ENCODE measurements around the gene CEP72. TPM values are rescaled to one million over a fixed set of nuclear protein-coding genes. Genes with fewer than 3 reads are reported as not detected.

Gene CEP72
- total RNA-seq, 1 experiment from 2014 or later = 24.8 TPM

GRCh38 chr5:593511-593910 is 18.6 kb upstream of the CEP72 start:
- H3K9me3 ChIP-seq (ENCODE audit: control insufficient read depth, low read depth, low read length) = no peaks in the 10 kb centered on the region
- no peaks in the 10 kb centered on the region for H3K4me1 ChIP-seq (ENCODE audit: insufficient read depth, low read length)
- no peaks in the 10 kb centered on the region; a peak in 1 of 7 replicates for H3K36me3 Mint-ChIP-seq (ENCODE audit: insufficient read depth in 1 of 3, low read depth in 3 of 3)
- no peak overlapping the region for H2BK20ac ChIP-seq (ENCODE audit: low read depth, low read length, poor library complexity, severe bottlenecking)
- H3K4me2 ChIP-seq (ENCODE audit: insufficient read depth, insufficient read length, low read length) = no peak overlapping the region
- H2BK12ac ChIP-seq (ENCODE audit: insufficient read length, low read depth, low read length) = no peak overlapping the region
- no CpG with 5 or more reads among the region's 8 CpGs for WGBS (ENCODE audit: extremely low coverage, insufficient read length, low lambda C conversion rate)
- H3K27ac ChIP-seq (ENCODE audit: insufficient read length, low read depth, low read length) = no peak overlapping the region
- no peaks in the 10 kb centered on the region for H4K20me1 ChIP-seq (ENCODE audit: control insufficient read depth, insufficient read depth, insufficient read length)
- H3T11ph ChIP-seq (ENCODE audit: low read length) = no peak overlapping the region
- H4K8ac ChIP-seq (replicated peaks; ENCODE audit: insufficient read length, low read depth, low read length) = no peak overlapping the region
- peaks cover 90% of the 10 kb centered on the region for H3K27me3 Mint-ChIP-seq (ENCODE audit: low read depth)
- H3K23ac ChIP-seq (ENCODE audit: insufficient read length, low read depth, low read length) = no peak overlapping the region
- H3K56ac ChIP-seq (ENCODE audit: insufficient read length, low read depth, low read length) = no peak overlapping the region
- H3K23me2 ChIP-seq (ENCODE audit: insufficient read length, low read depth, low read length, poor library complexity, severe bottlenecking) = no peaks in the 10 kb centered on the region
- H2AFZ ChIP-seq (ENCODE audit: low read length) = no peak overlapping the region
- no peaks in the 10 kb centered on the region for H3K79me2 ChIP-seq (ENCODE audit: insufficient read depth, low read length)
- no peaks in the 10 kb centered on the region for H3K79me1 ChIP-seq (ENCODE audit: insufficient read depth, low read depth, low read length, poor library complexity, severe bottlenecking)
- peaks cover 0 to 5% of the 10 kb centered on the region in 2 experiments; a peak in 1 of 5 replicates for H3K9me3 Mint-ChIP-seq
- no peak overlapping the region for H2BK15ac ChIP-seq (ENCODE audit: low read depth, low read length)
- peaks cover 9 to 12% of the 10 kb centered on the region in 2 experiments for H3K4me1 Mint-ChIP-seq
- TF ChIP-seq, protein P1, sequence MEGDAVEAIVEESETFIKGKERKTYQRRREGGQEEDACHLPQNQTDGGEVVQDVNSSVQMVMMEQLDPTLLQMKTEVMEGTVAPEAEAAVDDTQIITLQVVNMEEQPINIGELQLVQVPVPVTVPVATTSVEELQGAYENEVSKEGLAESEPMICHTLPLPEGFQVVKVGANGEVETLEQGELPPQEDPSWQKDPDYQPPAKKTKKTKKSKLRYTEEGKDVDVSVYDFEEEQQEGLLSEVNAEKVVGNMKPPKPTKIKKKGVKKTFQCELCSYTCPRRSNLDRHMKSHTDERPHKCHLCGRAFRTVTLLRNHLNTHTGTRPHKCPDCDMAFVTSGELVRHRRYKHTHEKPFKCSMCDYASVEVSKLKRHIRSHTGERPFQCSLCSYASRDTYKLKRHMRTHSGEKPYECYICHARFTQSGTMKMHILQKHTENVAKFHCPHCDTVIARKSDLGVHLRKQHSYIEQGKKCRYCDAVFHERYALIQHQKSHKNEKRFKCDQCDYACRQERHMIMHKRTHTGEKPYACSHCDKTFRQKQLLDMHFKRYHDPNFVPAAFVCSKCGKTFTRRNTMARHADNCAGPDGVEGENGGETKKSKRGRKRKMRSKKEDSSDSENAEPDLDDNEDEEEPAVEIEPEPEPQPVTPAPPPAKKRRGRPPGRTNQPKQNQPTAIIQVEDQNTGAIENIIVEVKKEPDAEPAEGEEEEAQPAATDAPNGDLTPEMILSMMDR (conservative IDR thresholded peaks at IDR 0.05) = no peak
- H3K4me3 Mint-ChIP-seq = no peak overlapping the region
- no peaks in the 10 kb centered on the region; the same call in 1 of the 2 replicates for H3K27me3 ChIP-seq (ENCODE audit: insufficient read depth, low read length)
- no peak overlapping the region; the same call in 1 of the 2 replicates for H3K14ac ChIP-seq (ENCODE audit: insufficient read depth, low read length)
- no peak overlapping the region for H3K4ac ChIP-seq (ENCODE audit: low read depth, low read length)
- no peak overlapping the region for H2BK5ac ChIP-seq (ENCODE audit: insufficient read length, low read length)
- H2AK5ac ChIP-seq (ENCODE audit: insufficient read length, low read length) = no peak overlapping the region
- no peak overlapping the region for H3K9ac ChIP-seq (ENCODE audit: extremely low read depth, insufficient read length, low read length)
- no peak overlapping the region for H4K91ac ChIP-seq (ENCODE audit: insufficient read length, low read depth, low read length)
- no peak for DNase-seq
- H3K27ac Mint-ChIP-seq = no peak overlapping the region
- H4K5ac ChIP-seq (ENCODE audit: insufficient read length, low read depth, low read length) = no peak overlapping the region
- no peak overlapping the region for H2BK120ac ChIP-seq (ENCODE audit: low read depth, low read length, poor library complexity, severe bottlenecking)
- no peak overlapping the region for H3K18ac ChIP-seq (ENCODE audit: insufficient read length, low read depth, low read length)

Data from H9 (cell line).